HG02884 (cell line): Measurements from ENCODE around the gene TMEM95.

Experiments used
- ATAC-seq: cut with Tn5 transposase; IDR thresholded peaks from one replicate; pipeline ENCODE4 v1.9.1; 2021; ENCODE audit warnings: mild to moderate bottlenecking, moderate library complexity; ENCODE audit not compliant: unreplicated experiment

TMEM95 gene, protein sequence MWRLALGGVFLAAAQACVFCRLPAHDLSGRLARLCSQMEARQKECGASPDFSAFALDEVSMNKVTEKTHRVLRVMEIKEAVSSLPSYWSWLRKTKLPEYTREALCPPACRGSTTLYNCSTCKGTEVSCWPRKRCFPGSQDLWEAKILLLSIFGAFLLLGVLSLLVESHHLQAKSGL

GRCh38 chr17:7355053-7355452, at the start of gene TMEM95:
Gene TMEM95 (plus strand): TSS chr17:7355156. CDS start chr17:7355205, 49 bp downstream.
- ATAC-seq = no peak

DNA sequence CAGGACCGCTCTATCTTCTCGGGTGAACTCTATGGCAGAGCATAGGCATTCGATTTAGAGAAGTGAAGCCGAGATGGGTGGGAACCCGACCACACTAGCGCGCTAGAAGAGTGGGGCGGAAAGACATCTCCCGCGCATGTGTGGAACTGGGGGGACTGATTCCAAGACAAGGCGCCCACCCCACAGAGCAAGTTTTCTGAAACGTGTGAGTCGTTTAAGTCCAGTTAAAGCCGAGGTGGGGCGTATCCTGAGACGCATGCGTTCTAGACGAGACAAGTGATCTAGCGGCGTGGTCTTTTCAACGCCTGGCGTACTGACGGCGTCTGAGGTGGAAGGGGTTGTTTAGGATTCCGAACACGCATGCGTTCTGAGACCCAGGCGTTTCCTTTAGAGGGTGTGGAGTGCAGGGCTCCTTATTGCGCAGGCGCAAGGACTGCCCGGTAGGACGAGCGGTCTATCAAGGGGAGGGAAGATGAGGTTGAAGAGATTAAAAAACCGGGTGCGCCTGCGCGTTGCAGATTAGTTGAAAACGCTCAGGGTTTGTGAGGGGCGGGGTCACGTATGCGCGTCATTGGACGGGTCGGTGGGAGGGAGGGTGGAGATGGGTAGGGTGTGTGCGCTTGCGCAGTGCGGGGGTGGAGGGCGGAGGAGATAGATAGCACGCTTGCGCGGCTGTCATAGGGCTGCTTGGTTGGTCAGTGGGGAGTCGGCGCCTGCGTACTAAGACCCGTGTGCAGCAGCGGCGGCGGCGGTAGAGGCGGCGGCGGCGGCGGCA, 47.9 kb upstream of the TMEM95 start, which contains the start of gene EIF5A:
EIF5A (plus strand) TSS at position 718 of the 775 bp plus-strand sequence. CDS start 2,008 bp downstream, outside the sequence.
- ATAC-seq = peak; percentile 61

DNA sequence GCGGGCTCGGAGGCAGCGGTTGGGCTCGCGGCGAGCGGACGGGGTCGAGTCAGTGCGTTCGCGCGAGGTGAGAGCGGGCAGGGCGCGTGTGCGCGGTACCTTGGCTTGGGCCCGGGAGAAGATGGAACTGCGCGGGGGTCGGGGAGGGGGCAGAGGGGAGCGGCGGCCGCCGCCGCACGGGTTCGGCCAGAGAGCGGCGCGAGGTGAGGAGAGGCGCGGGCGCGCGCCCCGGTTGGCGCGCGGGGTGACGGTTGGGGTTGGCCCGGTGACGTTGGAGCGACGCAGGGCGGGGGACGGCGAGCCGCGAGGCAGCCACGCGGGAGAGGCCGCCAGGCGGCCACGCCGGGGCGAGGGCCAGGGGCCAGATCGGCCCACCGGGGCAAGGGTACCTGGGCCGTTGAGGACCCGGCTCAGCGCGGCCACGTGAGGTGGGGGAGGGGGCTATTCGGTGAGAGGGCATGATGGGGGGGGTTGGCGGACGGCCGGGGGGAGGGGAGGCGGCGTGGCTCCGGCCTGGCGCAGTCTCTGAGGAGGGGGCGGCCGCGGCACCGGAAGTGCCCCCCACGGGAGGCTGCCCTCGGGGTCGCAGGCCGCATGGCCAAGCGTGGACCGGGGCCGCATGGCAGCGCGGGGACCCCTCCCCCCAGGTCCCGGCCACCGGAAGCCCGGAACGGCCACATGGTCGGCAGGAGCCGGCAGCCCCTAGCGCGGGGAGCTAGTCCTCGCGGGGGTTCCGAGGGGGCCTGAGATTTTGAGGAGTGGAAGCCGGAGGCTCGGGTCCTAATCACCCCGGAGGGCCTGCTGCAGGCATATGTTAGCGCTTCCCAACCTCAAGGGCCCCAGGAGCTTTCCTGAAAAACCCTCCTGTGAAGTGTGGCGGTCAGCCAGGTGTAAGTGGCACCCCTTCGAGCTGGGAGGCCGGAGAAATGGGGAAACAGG, 47.0 kb upstream of the TMEM95 start:
- ATAC-seq = no peak

DNA sequence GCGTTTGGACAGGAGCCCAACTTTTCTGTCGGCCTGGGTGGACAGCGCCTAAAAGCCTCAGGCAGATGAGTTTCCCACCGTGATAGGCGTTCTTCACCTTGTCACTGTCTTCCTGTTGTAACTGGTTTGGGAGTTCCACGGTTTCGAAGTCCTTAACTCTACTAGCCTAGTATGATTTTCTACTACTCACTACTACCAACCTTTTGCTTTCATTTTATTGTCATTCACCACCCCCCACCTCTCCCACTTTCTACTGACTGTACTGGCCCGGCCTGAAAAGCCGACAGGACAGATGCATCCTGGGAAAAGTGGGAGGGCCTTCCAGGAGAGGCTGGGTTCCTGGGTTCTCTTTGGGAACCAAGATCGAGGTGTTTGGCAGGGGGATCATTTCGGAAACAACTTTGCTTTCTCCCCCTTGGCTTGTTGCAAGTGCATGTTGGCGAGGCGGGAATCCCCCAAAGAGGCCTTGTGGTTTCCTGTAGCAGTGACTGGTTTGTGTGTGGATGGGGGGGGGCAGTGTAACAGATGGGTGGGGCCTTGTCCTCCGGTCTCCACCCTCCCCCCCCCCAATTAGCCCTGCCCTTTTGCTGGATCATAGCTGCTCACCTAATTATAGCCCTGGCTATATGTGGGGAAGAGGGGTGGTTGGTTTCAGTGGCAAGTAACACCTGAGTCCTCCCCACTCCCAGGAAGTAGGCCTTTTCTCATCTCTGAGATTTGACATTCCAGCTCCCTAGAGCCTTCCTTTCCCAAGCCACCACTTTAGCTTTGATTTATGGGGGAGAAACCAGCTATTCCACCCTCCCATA, 46.1 kb upstream of the TMEM95 start:
- ATAC-seq = no peak

DNA sequence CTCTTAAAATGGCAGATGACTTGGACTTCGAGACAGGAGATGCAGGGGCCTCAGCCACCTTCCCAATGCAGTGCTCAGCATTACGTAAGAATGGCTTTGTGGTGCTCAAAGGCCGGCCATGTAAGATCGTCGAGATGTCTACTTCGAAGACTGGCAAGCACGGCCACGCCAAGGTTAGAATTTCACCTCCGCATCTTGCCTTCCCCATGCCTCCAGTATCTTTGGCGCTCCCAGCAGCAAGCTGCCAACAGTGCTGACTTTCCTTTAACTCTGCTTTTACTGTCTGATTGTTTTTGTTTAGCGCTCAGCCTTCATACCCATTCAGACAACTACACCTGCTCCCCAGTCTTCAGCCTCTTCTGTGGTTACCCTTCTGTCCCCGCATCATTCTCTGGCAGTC, 45.3 kb upstream of the TMEM95 start:
- no peak for ATAC-seq

DNA sequence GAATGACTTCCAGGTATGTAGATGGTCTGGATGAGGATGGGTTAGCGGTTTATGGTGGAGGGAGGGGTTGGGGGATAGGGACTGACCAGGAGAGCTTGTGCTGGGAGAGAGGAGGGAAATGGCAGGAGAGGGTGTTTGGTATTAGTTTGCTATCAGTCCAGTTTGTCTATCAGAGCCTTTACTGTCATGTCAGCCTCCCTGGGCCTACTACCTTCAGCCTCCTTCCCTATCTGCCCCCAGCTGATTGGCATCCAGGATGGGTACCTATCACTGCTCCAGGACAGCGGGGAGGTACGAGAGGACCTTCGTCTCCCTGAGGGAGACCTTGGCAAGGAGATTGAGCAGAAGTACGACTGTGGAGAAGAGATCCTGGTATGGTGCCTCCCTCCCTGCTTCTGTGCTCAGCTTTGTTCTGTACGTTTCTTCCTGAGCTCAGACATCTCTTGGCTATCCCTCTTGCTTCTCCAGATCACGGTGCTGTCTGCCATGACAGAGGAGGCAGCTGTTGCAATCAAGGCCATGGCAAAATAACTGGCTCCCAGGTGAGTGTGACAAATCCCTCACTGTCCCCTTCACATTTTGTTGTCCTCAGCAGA, 43.7 kb upstream of the TMEM95 start:
- ATAC-seq = no peak

GRCh38 chr17:7312432-7313087, 42.4 kb upstream of the TMEM95 start:
- ATAC-seq = no peak

- ATAC-seq = no peak
These were observed 41.7 kb upstream of the TMEM95 start for GRCh38 chr17:7313088-7313889.

- no peak for ATAC-seq
These were observed 40.9 kb upstream of the TMEM95 start for GRCh38 chr17:7313890-7314718.

DNA sequence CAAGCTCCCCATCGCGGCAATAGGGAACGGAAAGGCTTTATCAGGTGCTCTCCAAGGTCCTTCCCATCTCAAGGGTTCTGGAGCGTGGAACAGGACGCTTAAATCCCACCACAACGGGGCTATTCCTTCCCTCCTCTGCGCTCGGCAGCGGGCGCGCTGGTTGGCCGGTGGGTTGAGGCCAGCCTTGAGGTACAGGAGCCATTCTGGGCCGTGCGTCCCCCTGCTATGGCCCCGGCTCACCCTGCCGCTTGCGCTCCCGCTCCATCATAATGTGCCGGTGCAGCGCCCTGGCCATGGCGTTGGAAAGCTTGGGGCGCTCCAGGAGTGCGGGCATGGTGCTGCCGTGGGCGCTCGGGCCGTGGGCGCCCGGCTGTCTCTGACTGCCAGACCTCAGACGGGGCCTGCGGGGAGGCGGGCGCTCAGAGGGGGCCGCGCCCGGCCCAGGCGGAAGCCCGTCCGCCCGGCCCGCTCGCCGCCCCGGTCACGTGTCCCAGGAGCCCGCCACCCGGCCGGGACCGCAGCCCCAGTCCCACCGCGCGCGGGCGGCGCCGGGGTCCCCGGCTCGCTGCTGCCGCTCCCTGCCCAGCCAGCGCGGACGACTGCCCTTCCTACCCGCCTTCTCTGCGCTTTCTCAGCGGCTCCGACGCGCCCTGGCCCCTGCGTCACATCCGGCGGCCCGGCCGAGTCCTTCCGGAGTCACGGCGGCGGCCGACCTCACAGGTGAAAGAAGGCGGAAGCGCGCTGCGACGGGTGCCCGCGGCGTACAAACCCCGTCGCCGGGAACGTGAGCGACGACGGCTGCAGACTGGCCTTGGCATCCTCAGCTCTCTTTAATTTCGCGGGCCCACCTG, 40.0 kb upstream of the TMEM95 start, which contains the start of gene GPS2:
GPS2 (minus strand) TSS at position 642 of the 851 bp plus-strand sequence; CDS start at position 334, 308 bp downstream.
- peak; percentile 56 for ATAC-seq

- no peak for ATAC-seq
These were observed 39.3 kb upstream of the TMEM95 start for GRCh38 chr17:7315570-7316235.

DNA sequence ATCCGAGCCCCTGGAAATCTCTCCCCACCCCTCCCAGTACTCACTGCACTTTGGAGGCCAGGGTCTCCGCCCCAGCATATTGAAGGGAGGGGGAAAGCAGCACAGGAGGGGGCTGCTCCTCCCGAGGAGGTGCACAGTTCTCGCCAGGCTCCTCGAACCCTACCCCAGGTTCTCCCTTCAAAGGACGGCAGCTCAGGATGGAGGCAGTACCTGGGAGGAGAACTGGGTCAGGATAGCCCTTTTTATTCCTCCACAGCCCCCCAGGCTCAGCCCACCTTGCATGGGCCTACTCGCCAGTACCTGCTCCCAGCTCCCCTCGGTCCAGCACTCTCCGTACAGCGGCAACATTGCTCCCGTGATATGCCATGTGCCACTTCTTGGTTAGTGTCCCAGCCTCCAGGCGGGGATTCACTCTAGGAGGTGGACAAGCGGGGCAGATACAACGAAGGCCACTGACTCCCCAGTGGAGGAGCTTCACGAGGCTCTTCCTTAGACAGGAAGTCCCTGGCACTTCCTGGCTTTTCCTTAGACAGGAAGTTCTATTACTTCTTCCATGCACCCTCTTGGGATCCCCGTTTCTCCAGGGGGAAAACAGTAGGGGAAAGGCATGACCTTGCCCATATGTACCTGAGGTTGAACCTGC, 37.7 kb upstream of the TMEM95 start:
- ATAC-seq = no peak

DNA sequence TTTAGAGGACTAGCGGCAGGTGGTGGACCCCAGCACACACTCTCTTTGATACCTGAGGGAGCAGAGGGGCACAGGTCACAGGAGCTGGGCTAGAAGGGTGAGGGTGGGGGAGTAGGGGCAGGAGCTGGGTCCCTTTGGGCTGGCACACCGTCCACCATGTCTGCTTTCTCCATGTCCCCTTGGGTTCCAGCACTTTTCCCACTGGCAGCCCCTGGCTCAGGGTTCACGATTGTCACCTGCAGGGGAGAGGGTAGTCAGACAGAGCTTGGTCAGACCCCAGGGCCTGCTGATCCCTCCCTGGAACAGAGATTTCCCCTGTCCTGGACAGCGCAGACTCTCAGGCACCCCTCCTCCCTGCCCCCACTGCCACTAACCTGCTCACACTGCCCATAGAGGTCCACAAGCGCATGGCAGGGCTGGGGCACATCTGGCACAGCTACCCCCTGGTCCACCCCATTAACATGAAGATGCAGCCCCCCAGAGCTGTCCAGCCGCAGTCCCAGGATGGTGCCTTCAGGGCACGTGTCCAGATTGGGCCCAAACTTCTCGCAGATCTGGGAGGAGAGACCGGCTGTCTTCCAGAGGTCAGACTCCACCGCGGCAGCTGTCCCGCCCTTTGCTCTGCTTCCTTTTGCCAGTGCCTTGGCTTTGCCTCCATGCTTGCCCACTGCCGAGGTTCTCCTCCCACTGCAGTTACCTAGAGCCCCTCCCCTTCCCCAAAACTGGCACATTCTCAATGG, 36.7 kb upstream of the TMEM95 start:
- no peak for ATAC-seq

DNA sequence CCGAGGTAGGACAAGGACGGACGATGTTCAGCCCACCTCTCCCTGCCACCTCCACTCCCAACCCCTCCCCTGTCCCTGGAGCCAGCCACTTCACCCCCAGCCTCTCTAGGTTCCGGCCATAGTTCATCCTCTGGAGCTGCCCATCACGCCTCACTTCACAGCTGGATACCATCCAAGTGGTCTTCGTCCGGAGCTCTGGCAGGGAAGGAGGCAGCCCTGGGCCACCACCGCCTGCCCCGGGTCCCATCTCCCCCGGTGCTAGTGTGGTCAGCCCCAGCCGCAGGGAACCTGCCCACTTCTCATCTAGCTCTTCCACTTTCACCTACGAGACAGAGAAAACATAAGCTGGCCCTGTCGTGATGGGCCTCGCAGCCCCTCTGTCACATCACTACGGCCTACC, 33.5 kb upstream of the TMEM95 start:
- ATAC-seq = no peak

DNA sequence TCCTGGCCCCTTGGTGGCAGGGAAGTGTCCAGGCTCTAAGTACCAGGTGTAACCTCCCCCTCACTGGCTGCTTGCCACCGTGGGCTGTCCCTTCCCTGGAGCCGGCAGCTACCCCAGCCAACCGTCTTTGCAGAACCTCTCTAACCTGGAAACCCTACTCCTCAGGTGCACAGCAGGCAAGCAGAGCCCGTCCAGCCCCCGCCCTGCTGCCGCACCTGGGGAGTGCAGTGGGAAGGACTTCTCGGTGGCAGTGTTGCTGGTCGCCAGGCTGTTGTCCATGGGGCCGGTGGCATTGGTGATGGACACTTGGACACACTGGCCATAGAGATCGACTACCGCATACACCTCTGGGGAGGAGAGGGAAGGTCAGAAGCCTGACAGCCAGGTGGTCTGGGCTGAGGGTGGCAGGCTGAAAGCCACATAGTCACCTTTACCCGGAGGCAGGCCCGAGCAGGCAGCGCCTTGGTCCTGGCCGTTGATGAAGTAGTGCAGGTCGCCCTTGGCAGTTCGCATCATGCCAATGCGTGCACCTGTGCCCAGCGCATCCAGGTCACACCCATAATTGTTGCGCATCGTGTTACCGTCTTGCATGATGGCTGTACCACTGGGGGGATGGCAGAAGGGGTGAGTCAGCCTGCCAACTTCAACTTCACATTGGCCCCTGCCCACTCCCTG, 32.3 kb upstream of the TMEM95 start:
- ATAC-seq = no peak
